ENCODE results near the gene C19orf38. TPM values are rescaled to one million over a fixed set of nuclear protein-coding genes. Genes with fewer than 3 reads are reported as not detected.

The C19orf38 gene
- polyA plus RNA-seq, 1 donor from 2014 or later, result not detected

DNA sequence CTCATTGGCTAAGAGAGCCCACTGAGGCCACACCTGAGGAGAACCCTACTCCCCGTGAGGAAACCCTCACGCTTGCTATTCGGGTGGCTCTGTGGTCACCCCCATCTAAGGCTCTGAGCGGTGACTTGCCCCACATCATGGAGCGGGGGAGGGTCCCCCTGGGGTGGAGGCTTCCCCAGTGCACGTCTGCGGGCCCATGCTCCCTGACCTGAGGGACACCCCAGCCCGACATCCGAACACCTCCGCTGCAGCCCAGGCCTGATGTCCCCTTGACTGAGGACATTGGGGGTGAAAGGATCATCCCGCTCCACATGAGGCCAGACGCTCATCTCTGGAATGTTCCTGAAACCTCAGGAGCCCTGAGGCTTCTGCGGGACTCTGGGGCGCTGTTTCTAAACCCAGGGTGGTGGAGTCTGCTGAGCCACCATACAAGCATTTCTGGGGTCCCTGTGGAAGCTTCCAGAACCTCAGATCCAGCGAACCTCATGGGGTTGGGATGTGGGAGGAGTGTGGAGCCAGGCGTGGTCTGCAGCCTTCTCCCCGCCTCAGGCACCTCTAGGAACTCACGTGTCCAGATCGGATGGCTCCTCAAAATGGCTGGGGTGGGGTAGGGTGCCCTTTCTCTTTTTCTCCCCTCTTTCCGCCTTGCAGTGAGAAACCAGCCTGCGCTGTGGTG, 32.1 kb upstream of the C19orf38 start:
- Histone ChIP-seq H3K79me2 (replicated peaks; ENCODE audit: insufficient read depth, low read length) (no peaks in the 10 kb centered on the region), H3K9ac (ENCODE audit: low read length) (no peak overlapping the region), H3K4me3 (ENCODE audit: low read length) (no peak overlapping the region), H3K36me3 (ENCODE audit: insufficient read depth, low read length) (peaks cover 7% of the 10 kb centered on the region), H3F3A (ENCODE audit: insufficient read depth, low read length, poor library complexity, severe bottlenecking) (no peaks in the 10 kb centered on the region), H3K9me3 (ENCODE audit: low read length) (no peaks in the 10 kb centered on the region), H3K4me2 (ENCODE audit: low read length) (no peak overlapping the region), H3K9me2 (ENCODE audit: insufficient read depth, low read length) (no peaks in the 10 kb centered on the region), H3K27ac (ENCODE audit: low read length) (no peak overlapping the region), H4K20me1 (ENCODE audit: insufficient read depth) (no peaks in the 10 kb centered on the region), H2AFZ (ENCODE audit: low read depth, low read length) (no peak overlapping the region), H3K27me3 (ENCODE audit: insufficient read depth, low read depth, low read length) (no peaks in the 10 kb centered on the region)
- no peak for TF ChIP-seq POLR2AphosphoS5 (IDR thresholded peaks at IDR 0.05)
- TF ChIP-seq MXI1 (conservative IDR thresholded peaks at IDR 0.05; ENCODE audit: poor library complexity, severe bottlenecking), result no peak
- no peak for TF ChIP-seq EP300 (conservative IDR thresholded peaks at IDR 0.05; ENCODE audit: poor library complexity, severe bottlenecking)
- no peak for TF ChIP-seq RAD21 (conservative IDR thresholded peaks at IDR 0.05)
- TF ChIP-seq, protein P1, sequence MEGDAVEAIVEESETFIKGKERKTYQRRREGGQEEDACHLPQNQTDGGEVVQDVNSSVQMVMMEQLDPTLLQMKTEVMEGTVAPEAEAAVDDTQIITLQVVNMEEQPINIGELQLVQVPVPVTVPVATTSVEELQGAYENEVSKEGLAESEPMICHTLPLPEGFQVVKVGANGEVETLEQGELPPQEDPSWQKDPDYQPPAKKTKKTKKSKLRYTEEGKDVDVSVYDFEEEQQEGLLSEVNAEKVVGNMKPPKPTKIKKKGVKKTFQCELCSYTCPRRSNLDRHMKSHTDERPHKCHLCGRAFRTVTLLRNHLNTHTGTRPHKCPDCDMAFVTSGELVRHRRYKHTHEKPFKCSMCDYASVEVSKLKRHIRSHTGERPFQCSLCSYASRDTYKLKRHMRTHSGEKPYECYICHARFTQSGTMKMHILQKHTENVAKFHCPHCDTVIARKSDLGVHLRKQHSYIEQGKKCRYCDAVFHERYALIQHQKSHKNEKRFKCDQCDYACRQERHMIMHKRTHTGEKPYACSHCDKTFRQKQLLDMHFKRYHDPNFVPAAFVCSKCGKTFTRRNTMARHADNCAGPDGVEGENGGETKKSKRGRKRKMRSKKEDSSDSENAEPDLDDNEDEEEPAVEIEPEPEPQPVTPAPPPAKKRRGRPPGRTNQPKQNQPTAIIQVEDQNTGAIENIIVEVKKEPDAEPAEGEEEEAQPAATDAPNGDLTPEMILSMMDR (IDR thresholded peaks at IDR 0.05; ENCODE audit: poor library complexity, severe bottlenecking), result no peak
- no peak for TF ChIP-seq TAF1 (IDR thresholded peaks at IDR 0.05; ENCODE audit: low read depth)
- TF ChIP-seq, protein P2, sequence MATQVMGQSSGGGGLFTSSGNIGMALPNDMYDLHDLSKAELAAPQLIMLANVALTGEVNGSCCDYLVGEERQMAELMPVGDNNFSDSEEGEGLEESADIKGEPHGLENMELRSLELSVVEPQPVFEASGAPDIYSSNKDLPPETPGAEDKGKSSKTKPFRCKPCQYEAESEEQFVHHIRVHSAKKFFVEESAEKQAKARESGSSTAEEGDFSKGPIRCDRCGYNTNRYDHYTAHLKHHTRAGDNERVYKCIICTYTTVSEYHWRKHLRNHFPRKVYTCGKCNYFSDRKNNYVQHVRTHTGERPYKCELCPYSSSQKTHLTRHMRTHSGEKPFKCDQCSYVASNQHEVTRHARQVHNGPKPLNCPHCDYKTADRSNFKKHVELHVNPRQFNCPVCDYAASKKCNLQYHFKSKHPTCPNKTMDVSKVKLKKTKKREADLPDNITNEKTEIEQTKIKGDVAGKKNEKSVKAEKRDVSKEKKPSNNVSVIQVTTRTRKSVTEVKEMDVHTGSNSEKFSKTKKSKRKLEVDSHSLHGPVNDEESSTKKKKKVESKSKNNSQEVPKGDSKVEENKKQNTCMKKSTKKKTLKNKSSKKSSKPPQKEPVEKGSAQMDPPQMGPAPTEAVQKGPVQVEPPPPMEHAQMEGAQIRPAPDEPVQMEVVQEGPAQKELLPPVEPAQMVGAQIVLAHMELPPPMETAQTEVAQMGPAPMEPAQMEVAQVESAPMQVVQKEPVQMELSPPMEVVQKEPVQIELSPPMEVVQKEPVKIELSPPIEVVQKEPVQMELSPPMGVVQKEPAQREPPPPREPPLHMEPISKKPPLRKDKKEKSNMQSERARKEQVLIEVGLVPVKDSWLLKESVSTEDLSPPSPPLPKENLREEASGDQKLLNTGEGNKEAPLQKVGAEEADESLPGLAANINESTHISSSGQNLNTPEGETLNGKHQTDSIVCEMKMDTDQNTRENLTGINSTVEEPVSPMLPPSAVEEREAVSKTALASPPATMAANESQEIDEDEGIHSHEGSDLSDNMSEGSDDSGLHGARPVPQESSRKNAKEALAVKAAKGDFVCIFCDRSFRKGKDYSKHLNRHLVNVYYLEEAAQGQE (IDR thresholded peaks at IDR 0.05; ENCODE audit: borderline replicate concordance), result no peak
- TF ChIP-seq EZH2 (IDR thresholded peaks at IDR 0.05; ENCODE audit: borderline replicate concordance, insufficient read depth, low read length, poor library complexity, severe bottlenecking), result no peak
- TF ChIP-seq SMC3 (conservative IDR thresholded peaks at IDR 0.05; ENCODE audit: poor library complexity), result no peak

DNA sequence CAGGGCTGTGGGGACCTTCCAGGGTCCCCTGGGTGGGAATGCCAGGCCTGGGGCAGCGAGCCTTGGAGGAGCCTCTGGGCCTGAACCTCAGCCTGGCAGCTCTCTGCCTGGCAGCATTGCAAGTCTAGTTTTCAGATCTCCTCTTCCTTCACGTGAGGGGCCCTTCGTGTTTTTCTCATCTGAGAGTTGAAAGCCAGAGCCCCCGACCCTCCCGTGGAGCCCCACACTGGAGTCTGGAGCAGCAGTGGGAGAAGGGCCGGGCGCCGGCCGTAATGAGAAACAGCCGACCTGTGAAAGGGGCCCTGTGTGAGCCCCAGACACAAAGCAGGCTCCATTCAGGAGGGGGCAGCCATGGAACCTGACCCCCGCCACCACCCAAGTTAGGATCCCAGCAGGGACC, 31.5 kb upstream of the C19orf38 start:
- H3K9ac ChIP-seq (ENCODE audit: low read length), result no peak overlapping the region
- peaks cover 8% of the 10 kb centered on the region for H3K36me3 ChIP-seq (ENCODE audit: insufficient read depth, low read length)
- H3K4me2 ChIP-seq (ENCODE audit: low read length), result no peak overlapping the region
- no peaks in the 10 kb centered on the region for H4K20me1 ChIP-seq (ENCODE audit: insufficient read depth)
- H3K9me2 ChIP-seq (ENCODE audit: insufficient read depth, low read length), result no peaks in the 10 kb centered on the region
- no peak overlapping the region for H3K4me3 ChIP-seq (ENCODE audit: low read length)
- H2AFZ ChIP-seq (ENCODE audit: low read depth, low read length), result no peak overlapping the region
- TF ChIP-seq, protein P2 (IDR thresholded peaks at IDR 0.05; ENCODE audit: borderline replicate concordance), result no peak
- no peak for TF ChIP-seq MXI1 (conservative IDR thresholded peaks at IDR 0.05; ENCODE audit: poor library complexity, severe bottlenecking)
- no peak for TF ChIP-seq TAF1 (IDR thresholded peaks at IDR 0.05; ENCODE audit: low read depth)
- no peak for TF ChIP-seq RAD21 (conservative IDR thresholded peaks at IDR 0.05)
- TF ChIP-seq, protein P1 (IDR thresholded peaks at IDR 0.05; ENCODE audit: poor library complexity, severe bottlenecking), result no peak
- TF ChIP-seq POLR2AphosphoS5 (IDR thresholded peaks at IDR 0.05), result no peak
- TF ChIP-seq EP300 (conservative IDR thresholded peaks at IDR 0.05; ENCODE audit: poor library complexity, severe bottlenecking), result no peak
- TF ChIP-seq SMC3 (conservative IDR thresholded peaks at IDR 0.05; ENCODE audit: poor library complexity), result no peak
- H3K9me3 ChIP-seq (ENCODE audit: low read length), result no peaks in the 10 kb centered on the region
- no peaks in the 10 kb centered on the region for H3F3A ChIP-seq (ENCODE audit: insufficient read depth, low read length, poor library complexity, severe bottlenecking)
- H3K27me3 ChIP-seq (ENCODE audit: insufficient read depth, low read depth, low read length), result no peaks in the 10 kb centered on the region
- H3K27ac ChIP-seq (ENCODE audit: low read length), result no peak overlapping the region
- no peaks in the 10 kb centered on the region for H3K79me2 ChIP-seq (replicated peaks; ENCODE audit: insufficient read depth, low read length)

Measured in neural cell (in vitro differentiated cells).